ENCODE measurements around the gene TAF6. TPM values are rescaled to one million over a fixed set of nuclear protein-coding genes. Genes with fewer than 3 reads are reported as not detected.

TAF6 gene
- total and polyA plus RNA-seq, 4 donors: 25.3 to 73.2 (median 44.3) TPM

- H3K27ac ChIP-seq (ENCODE audit: low read depth, low read length): no peak overlapping the region
- H3K4me3 ChIP-seq (ENCODE audit: low read depth, low read length): no peak overlapping the region
- H3K9me3 ChIP-seq (ENCODE audit: control insufficient read depth, insufficient read depth, low read length): no peaks in the 10 kb centered on the region
- H3K4me1 ChIP-seq (ENCODE audit: control insufficient read depth, insufficient read depth, low read length): peaks cover 36% of the 10 kb centered on the region
- H3K36me3 ChIP-seq (ENCODE audit: control insufficient read depth, insufficient read depth, low read length): peaks cover 23% of the 10 kb centered on the region
- no peaks in the 10 kb centered on the region for H3K27me3 ChIP-seq (ENCODE audit: control insufficient read depth, insufficient read depth, low read length)
- DNase-seq (ENCODE audit: low read depth in 4 of 6, low spot score in 6 of 6): no peak
- 67% methylated on average over 1 of the region's 4 CpGs for whole genome bisulfite sequencing (ENCODE audit: insufficient coverage)
These were observed 5.4 kb upstream of the TAF6 start for GRCh38 chr7:100124301-100125230.

DNA sequence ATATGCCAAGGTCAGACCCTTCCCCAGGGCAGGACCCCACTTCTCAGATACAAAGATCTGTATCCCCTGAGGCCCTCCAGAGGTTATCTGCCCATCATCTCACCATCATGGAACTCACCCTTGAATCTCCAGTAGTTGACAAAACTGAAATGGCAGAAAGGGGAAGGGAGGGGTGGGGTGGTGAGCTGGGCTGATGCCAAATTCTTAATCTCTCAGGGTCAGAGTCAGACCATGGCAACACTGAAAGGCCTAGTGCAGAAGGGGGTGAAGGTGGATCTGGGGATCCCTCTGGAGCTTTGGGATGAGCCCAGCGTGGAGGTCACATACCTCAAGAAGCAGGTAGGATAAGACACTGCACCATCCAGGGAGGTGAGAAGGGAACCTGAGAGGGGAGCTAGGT lies 3.4 kb upstream of the TAF6 start:
- Histone ChIP-seq H3K9me3 (ENCODE audit: control insufficient read depth, insufficient read depth, low read length) (no peaks in the 10 kb centered on the region), H3K4me1 (ENCODE audit: control insufficient read depth, insufficient read depth, low read length) (peaks cover 34% of the 10 kb centered on the region), H3K27ac (ENCODE audit: low read depth, low read length) (no peak overlapping the region), H3K36me3 (ENCODE audit: control insufficient read depth, insufficient read depth, low read length) (peaks cover 23% of the 10 kb centered on the region), H3K27me3 (ENCODE audit: control insufficient read depth, insufficient read depth, low read length) (no peaks in the 10 kb centered on the region), H3K4me3 (ENCODE audit: low read depth, low read length) (no peak overlapping the region)
- WGBS (ENCODE audit: insufficient coverage): 100% methylated on average over 1 of the region's 1 CpG
- DNase-seq (ENCODE audit: low read depth in 4 of 6, low spot score in 6 of 6): no peak

GRCh38 chr7:100122067-100122466 lies 2.9 kb upstream of the TAF6 start:
- H3K27me3 ChIP-seq (ENCODE audit: control insufficient read depth, insufficient read depth, low read length): no peaks in the 10 kb centered on the region
- DNase-seq (ENCODE audit: low read depth in 4 of 6, low spot score in 6 of 6): no peak
- H3K4me3 ChIP-seq (ENCODE audit: low read depth, low read length): no peak overlapping the region
- H3K36me3 ChIP-seq (ENCODE audit: control insufficient read depth, insufficient read depth, low read length): peaks cover 26% of the 10 kb centered on the region
- H3K4me1 ChIP-seq (ENCODE audit: control insufficient read depth, insufficient read depth, low read length): peaks cover 34% of the 10 kb centered on the region
- WGBS (ENCODE audit: insufficient coverage): no CpG with 5 or more reads among the region's 13 CpGs
- H3K27ac ChIP-seq (ENCODE audit: low read depth, low read length): no peak overlapping the region
- no peaks in the 10 kb centered on the region for H3K9me3 ChIP-seq (ENCODE audit: control insufficient read depth, insufficient read depth, low read length)

- H3K27me3 ChIP-seq (ENCODE audit: control insufficient read depth, insufficient read depth, low read length): no peaks in the 10 kb centered on the region
- H3K4me3 ChIP-seq (ENCODE audit: low read depth, low read length): peak overlapping the region; percentile 96
- H3K4me1 ChIP-seq (ENCODE audit: control insufficient read depth, insufficient read depth, low read length): peaks cover 22% of the 10 kb centered on the region
- no peak for DNase-seq (ENCODE audit: low read depth in 4 of 6, low spot score in 6 of 6)
- peaks cover 31% of the 10 kb centered on the region for H3K36me3 ChIP-seq (ENCODE audit: control insufficient read depth, insufficient read depth, low read length)
- WGBS (ENCODE audit: insufficient coverage): 50% methylated on average over 1 of the region's 1 CpG
- peak overlapping the region; percentile 95 for H3K27ac ChIP-seq (ENCODE audit: low read depth, low read length)
- H3K9me3 ChIP-seq (ENCODE audit: control insufficient read depth, insufficient read depth, low read length): no peaks in the 10 kb centered on the region
These were observed 1.5 kb upstream of the TAF6 start for GRCh38 chr7:100120733-100121036.

GRCh38 chr7:100119970-100120732 lies 993 bp upstream of the TAF6 start:
- Histone ChIP-seq H3K4me3 (ENCODE audit: low read depth, low read length) (peak overlapping the region; percentile 96), H3K27me3 (ENCODE audit: control insufficient read depth, insufficient read depth, low read length) (no peaks in the 10 kb centered on the region), H3K27ac (ENCODE audit: low read depth, low read length) (peak overlapping the region; percentile 95), H3K36me3 (ENCODE audit: control insufficient read depth, insufficient read depth, low read length) (peaks cover 32% of the 10 kb centered on the region), H3K9me3 (ENCODE audit: control insufficient read depth, insufficient read depth, low read length) (no peaks in the 10 kb centered on the region), H3K4me1 (ENCODE audit: control insufficient read depth, insufficient read depth, low read length) (peaks cover 17% of the 10 kb centered on the region)
- DNase-seq (ENCODE audit: low read depth in 4 of 6, low spot score in 6 of 6): peak in 4 of 6 donors; percentile 62 to 93 (median 77)
- 9% methylated on average over 14 of the region's 19 CpGs for WGBS (ENCODE audit: insufficient coverage)

- DNase-seq (ENCODE audit: low read depth in 4 of 6, low spot score in 6 of 6): no peak
- no peaks in the 10 kb centered on the region for H3K27me3 ChIP-seq (ENCODE audit: control insufficient read depth, insufficient read depth, low read length)
- H3K4me3 ChIP-seq (ENCODE audit: low read depth, low read length): peak overlapping the region; percentile 96
- WGBS (ENCODE audit: insufficient coverage): 25% methylated on average over 16 of the region's 18 CpGs
- peak overlapping the region; percentile 95 for H3K27ac ChIP-seq (ENCODE audit: low read depth, low read length)
- H3K9me3 ChIP-seq (ENCODE audit: control insufficient read depth, insufficient read depth, low read length): no peaks in the 10 kb centered on the region
- H3K4me1 ChIP-seq (ENCODE audit: control insufficient read depth, insufficient read depth, low read length): peaks cover 17% of the 10 kb centered on the region
- H3K36me3 ChIP-seq (ENCODE audit: control insufficient read depth, insufficient read depth, low read length): peaks cover 42% of the 10 kb centered on the region
These were observed 628 bp downstream of the TAF6 start for GRCh38 chr7:100118388-100119071.

- Histone ChIP-seq H3K36me3 (ENCODE audit: control insufficient read depth, insufficient read depth, low read length) (peaks cover 63% of the 10 kb centered on the region), H3K9me3 (ENCODE audit: control insufficient read depth, insufficient read depth, low read length) (no peaks in the 10 kb centered on the region), H3K27ac (ENCODE audit: low read depth, low read length) (no peak overlapping the region), H3K27me3 (ENCODE audit: control insufficient read depth, insufficient read depth, low read length) (no peaks in the 10 kb centered on the region), H3K4me1 (ENCODE audit: control insufficient read depth, insufficient read depth, low read length) (peaks cover 10% of the 10 kb centered on the region), H3K4me3 (ENCODE audit: low read depth, low read length) (no peak overlapping the region)
- no peak for DNase-seq (ENCODE audit: low read depth in 4 of 6, low spot score in 6 of 6)
- WGBS (ENCODE audit: insufficient coverage): 94% methylated on average over 7 of the region's 7 CpGs
These were observed 4.1 kb downstream of the TAF6 start for GRCh38 chr7:100115026-100115425.

DNA sequence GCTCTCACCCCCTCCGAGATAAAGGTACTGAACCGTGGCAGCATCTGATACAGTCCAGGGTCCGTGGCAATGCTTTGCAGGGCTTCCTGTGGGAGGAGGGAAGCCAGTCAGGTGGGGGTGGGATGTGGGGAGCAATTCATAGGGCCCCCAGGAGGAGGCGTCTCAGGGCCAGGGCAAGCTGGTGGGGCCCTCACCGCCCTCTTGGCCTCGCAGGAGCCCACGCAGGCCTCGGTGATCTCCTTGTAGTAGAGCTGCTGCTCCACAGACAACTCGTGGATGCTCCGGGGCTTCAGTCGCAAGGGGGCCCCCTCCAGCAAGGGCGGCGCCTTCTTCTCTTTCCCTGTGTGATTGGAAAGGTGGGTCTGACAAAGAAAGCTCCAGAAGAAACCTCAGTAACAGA lies 7.2 kb downstream of the TAF6 start:
- 95% methylated on average over 6 of the region's 13 CpGs for WGBS (ENCODE audit: insufficient coverage)
- H3K4me1 ChIP-seq (ENCODE audit: control insufficient read depth, insufficient read depth, low read length): no peaks in the 10 kb centered on the region
- peaks cover 91% of the 10 kb centered on the region for H3K36me3 ChIP-seq (ENCODE audit: control insufficient read depth, insufficient read depth, low read length)
- H3K27me3 ChIP-seq (ENCODE audit: control insufficient read depth, insufficient read depth, low read length): no peaks in the 10 kb centered on the region
- no peak overlapping the region for H3K4me3 ChIP-seq (ENCODE audit: low read depth, low read length)
- no peaks in the 10 kb centered on the region for H3K9me3 ChIP-seq (ENCODE audit: control insufficient read depth, insufficient read depth, low read length)
- DNase-seq (ENCODE audit: low read depth in 4 of 6, low spot score in 6 of 6): no peak
- H3K27ac ChIP-seq (ENCODE audit: low read depth, low read length): no peak overlapping the region

DNA sequence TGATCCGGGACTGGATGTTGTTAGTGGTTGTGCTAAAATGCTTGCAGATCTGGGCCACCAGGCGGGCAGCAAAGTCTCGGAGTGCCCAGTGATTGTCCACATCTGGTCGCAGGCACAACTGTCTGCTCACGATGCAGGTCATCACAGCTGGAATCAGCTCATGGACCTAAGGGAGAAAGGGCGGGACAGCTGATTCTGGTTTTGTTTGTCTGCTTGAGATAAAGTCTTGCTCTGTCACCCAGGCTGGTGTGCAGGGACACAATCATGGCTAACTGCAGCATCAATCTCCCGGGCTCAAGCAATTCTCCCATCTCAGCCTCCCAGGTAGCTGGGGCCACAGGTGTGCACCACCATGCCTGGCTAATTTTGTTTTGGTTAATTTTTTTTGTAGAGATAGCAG lies 8.0 kb downstream of the TAF6 start:
- Histone ChIP-seq H3K4me1 (ENCODE audit: control insufficient read depth, insufficient read depth, low read length) (no peaks in the 10 kb centered on the region), H3K27ac (ENCODE audit: low read depth, low read length) (no peak overlapping the region), H3K36me3 (ENCODE audit: control insufficient read depth, insufficient read depth, low read length) (peaks cover 93% of the 10 kb centered on the region), H3K4me3 (ENCODE audit: low read depth, low read length) (no peak overlapping the region), H3K27me3 (ENCODE audit: control insufficient read depth, insufficient read depth, low read length) (no peaks in the 10 kb centered on the region), H3K9me3 (ENCODE audit: control insufficient read depth, insufficient read depth, low read length) (no peaks in the 10 kb centered on the region)
- WGBS (ENCODE audit: insufficient coverage): 94% methylated on average over 6 of the region's 7 CpGs
- no peak for DNase-seq (ENCODE audit: low read depth in 4 of 6, low spot score in 6 of 6)
